ENCODE measurements around the gene SRF.

Gene SRF

DNA sequence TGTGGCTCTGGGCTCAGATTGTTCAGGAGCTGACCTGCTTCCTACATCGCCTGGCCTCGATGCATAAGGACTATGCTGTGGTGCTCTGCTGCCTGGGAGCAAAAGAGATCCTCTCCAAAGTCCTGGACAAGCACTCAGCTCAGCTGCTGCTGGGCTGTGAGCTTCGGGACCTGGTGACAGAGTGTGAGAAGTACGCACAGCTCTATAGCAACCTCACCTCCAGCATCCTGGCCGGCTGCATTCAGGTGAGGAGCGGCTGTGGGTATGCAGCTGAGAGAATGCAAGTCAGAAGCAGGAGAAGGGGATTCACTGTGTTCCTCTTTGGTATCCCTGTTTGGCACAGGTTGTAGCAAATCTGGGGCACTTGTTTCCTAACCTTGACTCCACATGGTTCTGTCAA lies 28.8 kb downstream of the SRF start:
- in situ Hi-C loops (cut with MboI; ENCODE audit: low sequenced_read_pairs, unreplicated experiment): no loop called here
- DNase-seq (ENCODE audit: low spot score): no peak
- TF ChIP-seq, protein P1, sequence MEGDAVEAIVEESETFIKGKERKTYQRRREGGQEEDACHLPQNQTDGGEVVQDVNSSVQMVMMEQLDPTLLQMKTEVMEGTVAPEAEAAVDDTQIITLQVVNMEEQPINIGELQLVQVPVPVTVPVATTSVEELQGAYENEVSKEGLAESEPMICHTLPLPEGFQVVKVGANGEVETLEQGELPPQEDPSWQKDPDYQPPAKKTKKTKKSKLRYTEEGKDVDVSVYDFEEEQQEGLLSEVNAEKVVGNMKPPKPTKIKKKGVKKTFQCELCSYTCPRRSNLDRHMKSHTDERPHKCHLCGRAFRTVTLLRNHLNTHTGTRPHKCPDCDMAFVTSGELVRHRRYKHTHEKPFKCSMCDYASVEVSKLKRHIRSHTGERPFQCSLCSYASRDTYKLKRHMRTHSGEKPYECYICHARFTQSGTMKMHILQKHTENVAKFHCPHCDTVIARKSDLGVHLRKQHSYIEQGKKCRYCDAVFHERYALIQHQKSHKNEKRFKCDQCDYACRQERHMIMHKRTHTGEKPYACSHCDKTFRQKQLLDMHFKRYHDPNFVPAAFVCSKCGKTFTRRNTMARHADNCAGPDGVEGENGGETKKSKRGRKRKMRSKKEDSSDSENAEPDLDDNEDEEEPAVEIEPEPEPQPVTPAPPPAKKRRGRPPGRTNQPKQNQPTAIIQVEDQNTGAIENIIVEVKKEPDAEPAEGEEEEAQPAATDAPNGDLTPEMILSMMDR (IDR thresholded peaks at IDR 0.05; ENCODE audit: borderline replicate concordance, control extremely low read depth, extremely low read depth, insufficient read depth, missing control alignments): no peak

- TF ChIP-seq, protein P1 (IDR thresholded peaks at IDR 0.05; ENCODE audit: borderline replicate concordance, control extremely low read depth, extremely low read depth, insufficient read depth, missing control alignments): no peak
- in situ Hi-C loops (cut with MboI; ENCODE audit: low sequenced_read_pairs, unreplicated experiment): no loop called here
- no peak for DNase-seq (ENCODE audit: low spot score)
Measured at GRCh38 chr6:43200541-43200940, 29.5 kb downstream of the SRF start.

- TF ChIP-seq, protein P1 (IDR thresholded peaks at IDR 0.05; ENCODE audit: borderline replicate concordance, control extremely low read depth, extremely low read depth, insufficient read depth, missing control alignments): no peak
- no peak for DNase-seq (ENCODE audit: low spot score)
- in situ Hi-C loops (cut with MboI; ENCODE audit: low sequenced_read_pairs, unreplicated experiment): no loop called here
Measured at GRCh38 chr6:43202451-43202850, 31.4 kb downstream of the SRF start.

DNA sequence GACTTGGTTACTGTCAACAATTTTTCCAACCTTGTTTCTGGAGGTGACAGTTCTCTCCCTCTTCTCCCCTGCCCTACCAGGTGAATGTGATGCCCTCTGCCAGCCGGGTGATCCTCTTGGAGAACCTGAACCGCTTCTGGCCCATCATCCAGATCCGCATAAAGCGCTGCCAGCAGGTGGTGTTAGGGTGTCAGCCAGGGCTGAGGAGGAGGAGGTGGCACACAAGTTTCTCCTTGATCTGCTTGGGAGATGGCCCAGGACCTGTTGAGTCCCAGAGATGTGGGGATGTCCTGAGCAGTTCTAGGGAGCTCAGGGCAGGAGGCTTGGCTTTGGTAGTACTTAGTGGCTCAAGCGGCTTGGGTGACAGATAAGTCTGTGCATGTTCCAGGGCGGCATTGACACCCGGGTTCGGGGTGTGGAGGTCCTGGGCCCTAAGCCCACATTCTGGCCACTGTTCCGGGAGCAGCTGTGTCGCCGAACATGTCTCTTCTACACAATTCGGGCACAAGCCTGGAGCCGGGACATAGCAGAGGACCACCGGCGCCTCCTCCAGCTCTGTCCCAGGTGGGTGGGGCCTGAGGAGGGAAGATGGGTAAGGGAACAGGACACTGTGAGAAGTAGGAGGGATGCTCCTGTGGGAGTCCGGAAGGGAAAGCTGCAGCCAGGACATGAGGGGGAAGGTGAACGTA lies 32.1 kb downstream of the SRF start:
- in situ Hi-C loops (cut with MboI; ENCODE audit: low sequenced_read_pairs, unreplicated experiment): no loop called here
- no peak for DNase-seq (ENCODE audit: low spot score)
- TF ChIP-seq, protein P1 (IDR thresholded peaks at IDR 0.05; ENCODE audit: borderline replicate concordance, control extremely low read depth, extremely low read depth, insufficient read depth, missing control alignments): no peak

GRCh38 chr6:43203718-43204095 lies 32.6 kb downstream of the SRF start:
- no peak for DNase-seq (ENCODE audit: low spot score)
- in situ Hi-C loops (cut with MboI; ENCODE audit: low sequenced_read_pairs, unreplicated experiment): no loop called here
- TF ChIP-seq, protein P1 (IDR thresholded peaks at IDR 0.05; ENCODE audit: borderline replicate concordance, control extremely low read depth, extremely low read depth, insufficient read depth, missing control alignments): no peak

- in situ Hi-C loops (cut with MboI; ENCODE audit: low sequenced_read_pairs, unreplicated experiment): no loop called here
- TF ChIP-seq, protein P1 (IDR thresholded peaks at IDR 0.05; ENCODE audit: borderline replicate concordance, control extremely low read depth, extremely low read depth, insufficient read depth, missing control alignments): no peak
- no peak for DNase-seq (ENCODE audit: low spot score)
Measured at GRCh38 chr6:43204271-43205105, 33.4 kb downstream of the SRF start.

Measured in GM13976 (cell line).